DMS 273 treated with DMSO at 0.1 percent for 48 hours (cell line): Measurements from ENCODE around the gene UCHL5.
"Not testable (repeated sequence)": the region's sequence is repeated elsewhere in the genome, so short reads cannot be mapped to it uniquely, and the experiment has no call there.

Source experiments
- DNase-seq: peaks from one replicate; lab custom pipeline; 2025; lab: John Stamatoyannopoulos, UW

Gene UCHL5

DNA sequence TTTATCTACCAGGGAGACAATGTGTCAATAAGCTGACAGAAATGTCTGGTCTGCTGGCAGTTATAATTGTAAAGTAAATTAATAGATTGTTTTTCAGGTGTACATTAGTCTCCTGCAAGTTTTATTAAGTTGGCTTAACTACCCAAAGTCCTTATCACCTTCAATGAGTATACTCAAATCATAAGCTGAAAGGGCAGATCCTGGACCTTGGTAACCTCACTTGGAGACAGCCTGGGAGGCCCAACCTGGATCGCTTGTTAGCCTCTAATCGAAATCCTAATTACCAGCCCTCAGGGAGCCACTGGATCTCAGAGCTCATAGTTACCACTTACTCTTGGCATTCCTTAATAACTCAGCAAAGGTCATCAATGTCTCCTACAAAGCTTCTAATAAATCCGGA is 49.7 kb downstream of the UCHL5 start:
- no peak for DNase-seq

DNA sequence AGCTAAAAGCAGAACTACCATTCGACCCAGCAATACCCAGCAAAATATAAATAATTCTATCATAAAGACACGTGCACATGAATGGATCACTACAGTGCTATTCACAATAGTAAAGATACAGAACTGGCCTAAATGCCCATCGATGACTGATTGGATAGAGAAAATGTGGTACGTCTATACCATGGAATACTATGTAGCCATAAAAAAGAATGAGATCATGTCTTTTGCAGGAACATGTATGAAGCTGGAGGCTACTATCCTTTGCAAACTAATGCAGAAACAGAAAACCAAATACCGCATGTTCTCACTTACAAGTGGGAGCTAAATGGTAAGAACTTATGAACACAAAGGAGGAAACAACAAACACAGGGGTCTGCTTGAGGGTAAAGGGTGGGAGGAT is 53.4 kb downstream of the UCHL5 start:
- no peak for DNase-seq

GRCh38 chr1:192998536-192998935 is 60.6 kb downstream of the UCHL5 start:
- DNase-seq, result no peak

- no peak for DNase-seq
These were observed 65.0 kb downstream of the UCHL5 start for GRCh38 chr1:192994141-192994540.

- DNase-seq, result no peak
These were observed 65.6 kb downstream of the UCHL5 start for GRCh38 chr1:192993426-192994085.

DNA sequence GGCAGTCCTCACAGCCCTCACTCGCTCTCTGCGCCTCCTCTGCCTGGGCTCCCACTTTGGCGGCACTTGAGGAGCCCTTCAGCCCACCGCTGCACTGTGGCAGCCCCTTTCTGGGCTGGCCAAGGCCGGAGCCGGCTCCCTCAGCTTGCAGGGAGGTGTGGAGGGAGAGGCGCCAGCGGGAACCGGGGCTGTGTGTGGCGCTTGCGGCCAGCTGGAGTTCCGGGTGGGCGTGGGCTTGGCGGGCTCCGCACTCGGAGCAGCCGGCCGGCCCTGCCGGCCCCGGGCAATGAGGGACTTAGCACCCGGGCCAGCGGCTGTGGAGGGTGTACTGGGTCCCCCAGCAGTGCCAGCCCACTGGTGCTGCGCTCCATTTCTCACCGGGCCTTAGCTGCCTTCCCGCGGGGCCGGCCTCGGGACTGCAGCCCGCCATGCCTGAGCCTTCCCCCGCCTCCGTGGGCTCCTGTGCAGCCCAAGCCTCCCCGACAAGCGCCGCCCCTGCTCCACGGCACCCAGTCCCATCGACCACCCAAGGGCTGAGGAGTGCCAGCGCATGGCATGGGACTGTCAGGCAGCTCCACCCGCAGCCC is 72.3 kb downstream of the UCHL5 start:
- DNase-seq, result not testable (repeated sequence)

- DNase-seq, result no peak
These were observed 72.9 kb downstream of the UCHL5 start for GRCh38 chr1:192986110-192986747.

- no peak for DNase-seq
These were observed 75.1 kb downstream of the UCHL5 start for GRCh38 chr1:192984080-192984479.

DNA sequence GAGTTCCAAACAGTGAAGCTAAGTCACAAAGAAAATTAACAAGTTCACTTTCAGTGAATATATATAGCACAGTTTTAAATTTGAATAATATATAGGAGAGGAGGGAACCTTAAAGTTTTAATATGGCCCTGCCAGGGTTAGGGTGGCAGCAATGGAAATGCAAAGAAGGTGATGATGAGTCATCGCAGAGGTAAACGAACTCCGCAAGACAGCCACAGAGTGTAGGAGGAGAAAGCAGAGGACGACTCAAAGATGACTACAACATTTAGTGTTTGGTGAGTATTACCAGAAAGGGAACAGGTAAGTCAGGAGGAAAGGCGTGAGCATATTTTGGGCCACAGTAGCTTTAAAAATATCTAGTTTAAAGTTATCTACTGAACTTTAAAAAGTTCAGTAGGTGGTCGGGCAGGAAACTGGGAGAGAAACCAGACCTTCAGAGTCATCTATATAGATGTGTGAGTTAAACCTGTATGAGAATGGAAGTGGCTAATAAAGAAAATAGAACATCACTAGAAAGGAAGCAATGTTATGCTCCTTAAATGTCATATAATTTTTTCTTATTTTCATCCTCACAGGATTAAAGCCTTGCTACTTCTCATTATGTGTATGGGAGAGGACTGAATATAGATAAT is 75.7 kb downstream of the UCHL5 start:
- no peak for DNase-seq

DNA sequence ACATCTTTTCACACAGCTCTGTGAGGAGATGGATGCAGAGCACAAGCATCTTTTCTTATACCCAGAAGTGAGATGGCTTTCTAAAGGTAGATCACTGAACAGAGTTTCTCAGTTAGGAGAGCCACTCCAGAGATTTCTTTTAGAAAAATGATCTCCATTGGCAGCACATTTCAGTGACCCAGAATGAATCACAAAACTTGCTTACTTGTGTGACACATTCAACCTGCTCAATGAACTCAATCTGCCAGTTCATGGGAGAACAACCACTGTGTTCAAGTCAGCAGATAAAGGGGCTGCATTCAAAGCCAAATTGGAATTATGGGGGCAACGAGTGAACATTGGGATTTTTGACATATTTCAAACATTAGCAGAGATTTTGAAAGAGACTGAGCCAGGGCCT is 78.3 kb downstream of the UCHL5 start:
- DNase-seq, result no peak

GRCh38 chr1:192980334-192980733 is 78.8 kb downstream of the UCHL5 start:
- DNase-seq, result not testable (repeated sequence)

- DNase-seq, result no peak
These were observed 79.6 kb downstream of the UCHL5 start for GRCh38 chr1:192979542-192979941.

GRCh38 chr1:192978195-192978710 is 80.9 kb downstream of the UCHL5 start:
- DNase-seq, result no peak

DNA sequence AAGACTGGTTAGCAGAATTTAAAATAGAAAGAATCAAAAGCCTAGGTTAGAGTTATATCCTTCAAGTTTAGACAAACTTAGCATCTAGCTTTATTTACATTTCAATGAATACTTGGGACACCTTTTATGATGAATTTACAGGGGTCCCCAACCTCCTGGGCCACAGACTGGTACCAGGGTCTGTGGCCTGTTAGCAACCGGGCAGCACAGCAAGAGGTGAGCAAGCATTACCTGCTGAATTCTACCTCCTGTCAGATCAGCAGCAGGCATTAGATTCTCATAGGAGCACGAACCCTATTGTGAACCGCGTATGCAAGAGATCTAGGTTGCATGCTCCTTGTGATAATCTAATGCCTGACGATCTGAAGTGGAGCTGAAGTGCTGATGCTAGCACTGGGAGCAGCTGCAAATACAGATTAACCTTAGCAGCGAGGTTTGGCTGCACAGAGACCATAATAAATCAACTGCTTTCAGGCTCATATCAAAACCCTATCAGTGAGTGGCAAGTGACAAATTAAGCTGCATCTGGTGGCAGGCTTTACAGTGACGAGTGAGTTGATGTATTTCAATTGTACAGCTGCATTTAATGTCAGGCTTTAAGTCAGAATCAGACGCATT is 82.0 kb downstream of the UCHL5 start:
- DNase-seq, result no peak

- no peak for DNase-seq
These were observed 82.6 kb downstream of the UCHL5 start for GRCh38 chr1:192976576-192976975.

DNA sequence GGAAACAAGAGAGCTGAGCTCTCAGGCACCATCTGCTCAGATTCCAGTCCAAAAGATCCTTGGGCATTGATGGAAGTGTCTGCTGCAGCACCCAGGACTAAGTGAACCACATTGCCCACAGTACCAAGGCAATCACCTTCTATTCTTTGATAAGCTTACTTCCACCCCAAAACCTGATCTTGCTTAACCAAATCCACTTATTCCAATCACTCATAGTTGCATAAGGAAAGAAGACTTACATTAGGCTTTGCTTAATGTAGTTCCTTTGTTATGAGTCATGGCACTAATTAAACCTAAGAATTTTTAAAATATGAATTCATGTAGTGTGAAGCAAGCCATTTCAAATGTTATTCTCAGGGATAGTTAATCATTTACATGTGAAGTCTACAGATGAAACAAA is 84.5 kb downstream of the UCHL5 start:
- no peak for DNase-seq

DNA sequence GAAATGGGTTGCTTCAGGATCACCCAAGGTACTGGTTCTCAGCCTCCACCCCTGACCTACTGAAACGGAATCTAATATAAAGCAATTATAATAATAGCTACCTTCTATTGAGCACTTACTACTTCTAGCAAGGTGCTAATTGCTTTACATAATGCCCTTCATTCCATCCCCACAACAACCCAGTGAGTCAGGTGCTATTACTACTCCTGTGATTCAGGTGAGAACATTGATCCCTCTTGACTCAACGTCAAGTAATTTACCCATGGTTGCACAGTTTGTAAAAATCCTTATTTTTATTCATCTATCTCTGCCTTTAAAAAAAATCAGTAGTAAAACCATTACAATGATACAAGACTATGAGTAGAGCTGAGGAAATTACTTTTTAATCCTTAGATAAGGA is 85.2 kb downstream of the UCHL5 start:
- no peak for DNase-seq

DNA sequence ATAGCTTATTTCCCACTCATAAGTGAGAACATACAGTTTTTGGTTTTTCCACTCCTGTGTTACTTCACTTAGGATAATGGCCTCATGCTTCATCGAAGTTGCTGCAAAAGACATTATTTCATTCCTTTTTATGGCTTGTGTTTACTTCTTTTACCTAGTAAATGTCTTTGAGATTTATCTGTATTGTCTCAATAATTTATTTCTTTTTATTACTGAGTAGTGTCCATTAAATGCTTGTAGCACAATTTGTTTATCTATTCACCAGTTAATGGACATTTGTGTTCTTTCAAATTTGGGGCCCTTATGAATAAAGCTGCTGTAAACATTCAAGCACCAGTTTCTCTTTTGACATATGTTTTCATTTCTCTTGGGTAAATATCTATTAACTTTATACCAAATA is 86.0 kb downstream of the UCHL5 start:
- no peak for DNase-seq

DNA sequence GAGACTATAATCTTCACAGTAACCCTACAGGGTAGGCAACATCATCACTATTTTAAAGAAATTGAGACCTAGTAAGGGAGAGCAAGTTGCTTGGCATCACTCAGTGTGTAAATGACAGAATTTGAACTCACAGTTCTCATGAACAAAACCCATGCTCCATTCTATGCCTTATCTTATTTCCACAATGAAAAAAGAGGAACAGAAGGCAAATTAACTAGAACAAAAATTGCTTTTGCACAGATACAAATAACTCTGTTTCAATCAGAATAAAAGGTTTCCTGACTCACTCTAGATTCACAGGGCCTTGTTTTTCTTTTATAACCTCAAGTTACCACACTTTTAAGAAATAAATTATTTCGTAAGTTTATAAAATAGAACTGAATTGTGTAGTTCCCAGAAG is 90.1 kb downstream of the UCHL5 start:
- no peak for DNase-seq

DNA sequence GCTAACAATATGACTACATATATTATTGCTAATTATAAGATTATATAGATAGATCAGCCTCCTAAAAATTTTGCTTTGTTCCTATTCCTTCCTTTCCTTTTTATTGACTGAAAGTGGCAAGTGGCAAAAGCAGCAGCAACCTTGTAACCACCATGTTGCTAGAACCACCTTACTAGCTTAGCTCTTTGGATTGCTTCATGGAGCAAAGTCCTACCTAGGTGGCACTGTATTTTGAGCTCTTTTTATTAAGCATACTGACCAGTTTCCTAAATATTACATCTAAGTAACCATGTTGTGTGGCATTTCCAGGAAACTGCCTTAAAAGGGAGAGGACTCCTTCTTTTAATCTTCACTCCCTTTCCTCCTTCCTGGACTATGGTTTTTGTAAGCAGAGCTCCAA is 90.8 kb downstream of the UCHL5 start:
- DNase-seq, result no peak

GRCh38 chr1:192967901-192968300 is 91.3 kb downstream of the UCHL5 start:
- DNase-seq, result no peak

GRCh38 chr1:192967211-192967877 is 91.8 kb downstream of the UCHL5 start:
- DNase-seq, result no peak
